Ovary (tissue), 3 donors: ENCODE results near the gene SERPINE3.

Source experiments
- CTCF ChIP-seq, 3 donors: fragments of 450-650 bp in 2 of 3; fragments of 200-600 bp in 1 of 3; IDR thresholded peaks; one replicate each; pipeline versions ENCODE4 v1.5.1 to v1.8.0; 2016 to 2022; ENCODE audit warnings: antibody characterized with exemption in 3 of 3, mild to moderate bottlenecking in 1 of 3
- EP300 ChIP-seq: sonication (generic); formaldehyde crosslinking; IDR thresholded peaks from one replicate; pipeline ENCODE4 v1.6.1; 2017; ENCODE audit warnings: antibody characterized with exemption
- POLR2A ChIP-seq: fragments of 450-650 bp; IDR thresholded peaks from one replicate; pipeline ENCODE4 v1.6.1; 2017; ENCODE audit warnings: antibody characterized with exemption, mild to moderate bottlenecking, moderate library complexity
- donor health status: DM: no; HTN: no; CAD: no.

- no peak for TF ChIP-seq CTCF (IDR thresholded peaks at IDR 0.05)
- no peak for TF ChIP-seq POLR2A
- TF ChIP-seq EP300, result no peak
Measured at GRCh38 chr13:51343475-51343874, 4.0 kb downstream of the SERPINE3 start.
